Measurements from ENCODE around the gene SLC6A16. TPM values are rescaled to one million over a fixed set of nuclear protein-coding genes. Genes with fewer than 3 reads are reported as not detected.
"Not testable (repeated sequence)": the region's sequence is repeated elsewhere in the genome, so short reads cannot be mapped to it uniquely, and the experiment has no call there.

Gene SLC6A16
- total RNA-seq, 1 donor from 2014 or later, result 0.17 TPM

GRCh38 chr19:49326165-49326704 lies 1.2 kb upstream of the SLC6A16 start:
- no peak for DNase-seq (ENCODE audit: low read depth)
- Histone ChIP-seq H3K27me3 (ENCODE audit: control insufficient read depth, insufficient read depth, low read length) (no peaks in the 10 kb centered on the region), H3K36me3 (ENCODE audit: control insufficient read depth, insufficient read depth, low read length) (no peaks in the 10 kb centered on the region), H3K4me3 (ENCODE audit: low read depth, low read length) (no peak overlapping the region)
- TF ChIP-seq CTCF (IDR thresholded peaks at IDR 0.05; ENCODE audit: insufficient read depth, low read length, poor library complexity, severe bottlenecking), result no peak

- H3K27me3 ChIP-seq (ENCODE audit: control insufficient read depth, insufficient read depth, low read length); DNase-seq (ENCODE audit: low read depth); H3K4me3 ChIP-seq (ENCODE audit: low read depth, low read length); H3K36me3 ChIP-seq (ENCODE audit: control insufficient read depth, insufficient read depth, low read length): not testable (repeated sequence)
Measured at GRCh38 chr19:49325756-49326155, 765 bp upstream of the SLC6A16 start.

GRCh38 chr19:49318296-49318695 lies 6.7 kb downstream of the SLC6A16 start:
- Histone ChIP-seq H3K36me3 (ENCODE audit: control insufficient read depth, insufficient read depth, low read length) (no peaks in the 10 kb centered on the region), H3K4me3 (ENCODE audit: low read depth, low read length) (no peak overlapping the region), H3K27me3 (ENCODE audit: control insufficient read depth, insufficient read depth, low read length) (no peaks in the 10 kb centered on the region)
- no peak for DNase-seq (ENCODE audit: low read depth)
- TF ChIP-seq CTCF (IDR thresholded peaks at IDR 0.05; ENCODE audit: insufficient read depth, low read length, poor library complexity, severe bottlenecking), result no peak

- no peaks in the 10 kb centered on the region for H3K27me3 ChIP-seq (ENCODE audit: control insufficient read depth, insufficient read depth, low read length)
- no peak for DNase-seq (ENCODE audit: low read depth)
- H3K36me3 ChIP-seq (ENCODE audit: control insufficient read depth, insufficient read depth, low read length), result no peaks in the 10 kb centered on the region
- no peak for TF ChIP-seq CTCF (IDR thresholded peaks at IDR 0.05; ENCODE audit: insufficient read depth, low read length, poor library complexity, severe bottlenecking)
- no peak overlapping the region for H3K4me3 ChIP-seq (ENCODE audit: low read depth, low read length)
Measured at GRCh38 chr19:49316284-49316683, 8.7 kb downstream of the SLC6A16 start.

GRCh38 chr19:49315111-49315510 lies 9.9 kb downstream of the SLC6A16 start:
- no peak for TF ChIP-seq CTCF (IDR thresholded peaks at IDR 0.05; ENCODE audit: insufficient read depth, low read length, poor library complexity, severe bottlenecking)
- no peaks in the 10 kb centered on the region for H3K36me3 ChIP-seq (ENCODE audit: control insufficient read depth, insufficient read depth, low read length)
- DNase-seq (ENCODE audit: low read depth), result no peak
- H3K27me3 ChIP-seq (ENCODE audit: control insufficient read depth, insufficient read depth, low read length), result no peaks in the 10 kb centered on the region
- no peak overlapping the region for H3K4me3 ChIP-seq (ENCODE audit: low read depth, low read length)

- Histone ChIP-seq H3K36me3 (ENCODE audit: control insufficient read depth, insufficient read depth, low read length) (no peaks in the 10 kb centered on the region), H3K4me3 (ENCODE audit: low read depth, low read length) (no peak overlapping the region), H3K27me3 (ENCODE audit: control insufficient read depth, insufficient read depth, low read length) (no peaks in the 10 kb centered on the region)
- no peak for DNase-seq (ENCODE audit: low read depth)
- no peak for TF ChIP-seq CTCF (IDR thresholded peaks at IDR 0.05; ENCODE audit: insufficient read depth, low read length, poor library complexity, severe bottlenecking)
Measured at GRCh38 chr19:49309087-49309486, 15.9 kb downstream of the SLC6A16 start.

- H3K27me3 ChIP-seq (ENCODE audit: control insufficient read depth, insufficient read depth, low read length); DNase-seq (ENCODE audit: low read depth); H3K4me3 ChIP-seq (ENCODE audit: low read depth, low read length); H3K36me3 ChIP-seq (ENCODE audit: control insufficient read depth, insufficient read depth, low read length): not testable (repeated sequence)
Measured at GRCh38 chr19:49306734-49307133, 18.3 kb downstream of the SLC6A16 start.

All from kidney epithelial cell (primary cell).